Measurements from ENCODE around the gene EXOC6. TPM values are rescaled to one million over a fixed set of nuclear protein-coding genes. Genes with fewer than 3 reads are reported as not detected.

EXOC6 gene
- total RNA-seq, 1 donor from 2014 or later: 9.0 TPM

DNA sequence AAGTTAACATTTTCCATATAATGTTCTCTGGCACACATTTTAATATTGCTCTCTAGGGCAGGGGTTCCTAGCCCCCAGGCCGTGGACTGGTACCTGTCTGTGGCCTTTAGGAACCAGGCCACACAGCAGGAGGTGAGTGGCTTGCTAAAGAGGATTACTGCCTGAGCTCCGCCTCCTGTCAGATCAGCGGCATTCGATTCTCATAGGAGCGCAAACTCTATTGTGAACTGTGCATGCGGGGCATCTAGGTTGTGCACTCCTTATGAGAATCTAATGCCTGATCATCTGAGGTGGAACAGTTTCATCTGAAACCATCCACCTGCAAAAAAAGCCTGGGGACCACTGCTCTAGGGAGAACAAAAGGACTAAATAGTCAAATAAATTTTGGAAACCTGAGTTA is 65.7 kb downstream of the EXOC6 start:
- Mint-ChIP-seq H3K9me3 (no peaks in the 10 kb centered on the region), H3K4me3 (no peak overlapping the region), H3K36me3 (no peaks in the 10 kb centered on the region), H3K27ac (no peak overlapping the region), H3K4me1 (ENCODE audit: unreplicated experiment) (no peaks in the 10 kb centered on the region), H3K27me3 (no peaks in the 10 kb centered on the region)
- TF ChIP-seq, protein P1, sequence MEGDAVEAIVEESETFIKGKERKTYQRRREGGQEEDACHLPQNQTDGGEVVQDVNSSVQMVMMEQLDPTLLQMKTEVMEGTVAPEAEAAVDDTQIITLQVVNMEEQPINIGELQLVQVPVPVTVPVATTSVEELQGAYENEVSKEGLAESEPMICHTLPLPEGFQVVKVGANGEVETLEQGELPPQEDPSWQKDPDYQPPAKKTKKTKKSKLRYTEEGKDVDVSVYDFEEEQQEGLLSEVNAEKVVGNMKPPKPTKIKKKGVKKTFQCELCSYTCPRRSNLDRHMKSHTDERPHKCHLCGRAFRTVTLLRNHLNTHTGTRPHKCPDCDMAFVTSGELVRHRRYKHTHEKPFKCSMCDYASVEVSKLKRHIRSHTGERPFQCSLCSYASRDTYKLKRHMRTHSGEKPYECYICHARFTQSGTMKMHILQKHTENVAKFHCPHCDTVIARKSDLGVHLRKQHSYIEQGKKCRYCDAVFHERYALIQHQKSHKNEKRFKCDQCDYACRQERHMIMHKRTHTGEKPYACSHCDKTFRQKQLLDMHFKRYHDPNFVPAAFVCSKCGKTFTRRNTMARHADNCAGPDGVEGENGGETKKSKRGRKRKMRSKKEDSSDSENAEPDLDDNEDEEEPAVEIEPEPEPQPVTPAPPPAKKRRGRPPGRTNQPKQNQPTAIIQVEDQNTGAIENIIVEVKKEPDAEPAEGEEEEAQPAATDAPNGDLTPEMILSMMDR (conservative IDR thresholded peaks at IDR 0.05): no peak
- DNase-seq (ENCODE audit: extremely low spot score, unreplicated experiment): no peak

GRCh38 chr10:92914478-92915325 is 66.4 kb downstream of the EXOC6 start:
- Mint-ChIP-seq H3K27ac (no peak overlapping the region), H3K4me1 (ENCODE audit: unreplicated experiment) (no peaks in the 10 kb centered on the region), H3K36me3 (no peaks in the 10 kb centered on the region), H3K9me3 (no peaks in the 10 kb centered on the region), H3K4me3 (no peak overlapping the region), H3K27me3 (no peaks in the 10 kb centered on the region)
- DNase-seq (ENCODE audit: extremely low spot score, unreplicated experiment): no peak
- TF ChIP-seq, protein P1 (conservative IDR thresholded peaks at IDR 0.05): peak; percentile 82

DNA sequence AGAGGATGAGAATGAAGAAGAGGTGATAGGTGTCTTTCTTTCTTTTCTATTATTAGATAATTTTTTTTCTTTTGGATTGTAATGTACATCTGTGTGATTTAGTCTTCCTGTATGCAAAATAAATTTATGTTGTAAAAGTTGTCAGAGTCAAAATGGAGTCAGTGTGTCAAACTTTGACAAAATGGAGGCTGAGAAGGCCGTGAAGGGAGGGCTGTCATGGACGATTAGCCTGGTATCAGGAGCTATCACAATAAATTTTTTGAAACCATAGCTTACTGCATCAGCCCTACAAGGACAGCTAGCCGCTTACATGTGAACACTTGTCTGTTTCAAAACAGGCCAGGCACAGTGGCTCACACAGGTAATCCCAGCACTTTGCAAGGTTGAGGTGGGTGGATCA is 67.6 kb downstream of the EXOC6 start:
- Mint-ChIP-seq H3K27me3 (no peaks in the 10 kb centered on the region), H3K4me3 (no peak overlapping the region), H3K9me3 (peaks cover 2% of the 10 kb centered on the region), H3K4me1 (ENCODE audit: unreplicated experiment) (no peaks in the 10 kb centered on the region), H3K27ac (no peak overlapping the region), H3K36me3 (peaks cover 2% of the 10 kb centered on the region)
- no peak for DNase-seq (ENCODE audit: extremely low spot score, unreplicated experiment)
- TF ChIP-seq, protein P1 (conservative IDR thresholded peaks at IDR 0.05): no peak

GRCh38 chr10:92916433-92916832 is 68.1 kb downstream of the EXOC6 start:
- TF ChIP-seq, protein P1 (conservative IDR thresholded peaks at IDR 0.05): no peak
- no peak for DNase-seq (ENCODE audit: extremely low spot score, unreplicated experiment)
- Mint-ChIP-seq H3K27me3 (no peaks in the 10 kb centered on the region), H3K27ac (no peak overlapping the region), H3K36me3 (peaks cover 4% of the 10 kb centered on the region), H3K4me1 (ENCODE audit: unreplicated experiment) (no peaks in the 10 kb centered on the region), H3K4me3 (no peak overlapping the region), H3K9me3 (peaks cover 4% of the 10 kb centered on the region)

DNA sequence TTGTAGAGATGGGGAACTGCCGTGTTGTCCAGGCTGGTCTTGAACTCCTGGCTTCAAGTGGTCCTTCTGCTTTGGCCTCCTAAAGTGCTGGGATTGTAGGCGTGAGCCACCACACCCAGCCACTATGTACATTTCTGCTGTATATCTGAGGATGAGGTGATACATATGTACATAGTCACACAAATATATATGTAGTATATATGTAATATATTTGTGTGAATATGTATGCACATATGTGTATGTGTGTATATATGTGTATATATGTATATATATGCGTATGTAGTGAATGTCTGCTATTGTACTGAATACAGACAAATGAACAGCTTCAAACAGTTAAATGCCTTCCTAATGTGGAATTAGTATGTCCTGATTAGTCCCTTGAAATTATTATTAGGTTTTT is 70.3 kb downstream of the EXOC6 start:
- TF ChIP-seq, protein P1 (conservative IDR thresholded peaks at IDR 0.05): no peak
- Mint-ChIP-seq H3K9me3 (peaks cover 4% of the 10 kb centered on the region), H3K4me3 (no peak overlapping the region), H3K27me3 (no peaks in the 10 kb centered on the region), H3K27ac (no peak overlapping the region), H3K4me1 (ENCODE audit: unreplicated experiment) (no peaks in the 10 kb centered on the region), H3K36me3 (peaks cover 4% of the 10 kb centered on the region)
- no peak for DNase-seq (ENCODE audit: extremely low spot score, unreplicated experiment)
